HG03135 (cell line): ENCODE results near the gene TBC1D21.

ENCODE experiments used
- ATAC-seq: cut with Tn5 transposase; IDR thresholded peaks from one replicate; pipeline ENCODE4 v1.9.1; 2021; ENCODE audit warnings: mild to moderate bottlenecking, moderate library complexity; ENCODE audit not compliant: unreplicated experiment

The TBC1D21 gene

DNA sequence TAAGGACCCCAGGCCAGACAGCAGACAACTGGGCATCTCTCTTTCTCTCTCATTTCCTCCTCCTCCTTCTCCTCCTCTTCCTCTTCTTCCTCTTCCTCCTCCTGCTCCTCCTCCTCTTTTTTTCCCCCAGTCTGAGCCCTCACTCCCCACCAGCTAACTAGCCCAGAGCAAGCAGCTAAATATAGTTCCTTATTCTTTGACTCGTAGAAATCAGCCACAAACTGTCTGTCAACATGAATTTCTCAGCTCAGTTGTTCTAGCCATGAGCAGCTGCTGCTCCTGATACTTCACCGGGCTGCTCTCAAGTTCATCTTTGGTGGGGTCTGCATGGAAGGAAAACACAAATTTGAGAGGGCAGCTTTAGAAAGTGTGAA is 33.7 kb downstream of the TBC1D21 start:
- no peak for ATAC-seq

DNA sequence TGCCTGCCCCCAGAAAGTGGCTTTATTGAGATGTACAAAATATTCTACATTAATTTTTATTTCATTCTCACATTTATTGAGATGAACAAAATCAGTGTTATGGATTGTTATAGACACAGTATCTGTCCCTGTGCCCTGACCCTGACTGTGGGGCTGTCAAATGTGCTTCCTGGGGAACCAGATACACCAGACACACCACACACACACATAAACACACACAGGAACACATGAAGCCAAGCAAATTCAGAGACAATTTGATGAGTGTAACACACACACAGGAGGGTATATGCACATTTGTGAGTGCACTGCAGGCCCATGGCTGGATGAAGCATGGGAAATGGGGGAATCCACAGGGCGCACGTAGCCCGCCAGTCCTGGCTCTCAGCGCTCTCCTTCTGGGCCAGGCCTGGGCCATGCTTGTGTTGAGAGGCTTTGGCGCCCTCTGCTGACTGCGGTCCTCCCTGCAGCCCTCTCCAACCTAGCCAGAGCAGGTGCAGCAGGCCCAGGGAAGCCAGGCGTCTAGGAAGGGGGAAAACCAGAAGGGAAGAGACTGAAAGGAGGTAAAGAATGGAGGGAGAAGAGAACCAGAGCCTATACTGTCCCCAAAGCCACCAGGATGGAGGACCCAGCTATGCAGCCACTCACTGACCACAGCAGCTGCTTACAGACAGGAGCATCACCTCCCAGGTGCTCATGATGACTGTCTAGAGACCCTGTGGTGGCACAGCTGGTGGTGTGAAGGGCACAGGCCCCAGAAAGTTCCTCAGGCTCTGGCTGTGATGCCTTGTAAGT is 34.9 kb downstream of the TBC1D21 start:
- ATAC-seq: peak; percentile 57

DNA sequence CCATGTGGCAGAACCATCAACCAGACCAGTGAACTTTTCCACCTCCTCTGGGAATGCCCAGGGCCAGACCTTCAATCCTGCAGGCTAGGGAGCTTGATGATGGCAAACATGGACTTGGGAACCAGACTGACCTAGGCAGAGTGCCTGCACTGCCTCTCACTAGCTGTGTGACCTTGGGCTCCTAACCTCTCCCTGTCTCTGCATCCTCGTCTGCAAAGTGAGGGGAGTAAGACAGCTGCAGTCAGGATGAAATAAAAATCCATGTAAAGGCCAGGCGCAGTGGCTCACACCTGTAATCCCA is 35.4 kb downstream of the TBC1D21 start:
- ATAC-seq: no peak

DNA sequence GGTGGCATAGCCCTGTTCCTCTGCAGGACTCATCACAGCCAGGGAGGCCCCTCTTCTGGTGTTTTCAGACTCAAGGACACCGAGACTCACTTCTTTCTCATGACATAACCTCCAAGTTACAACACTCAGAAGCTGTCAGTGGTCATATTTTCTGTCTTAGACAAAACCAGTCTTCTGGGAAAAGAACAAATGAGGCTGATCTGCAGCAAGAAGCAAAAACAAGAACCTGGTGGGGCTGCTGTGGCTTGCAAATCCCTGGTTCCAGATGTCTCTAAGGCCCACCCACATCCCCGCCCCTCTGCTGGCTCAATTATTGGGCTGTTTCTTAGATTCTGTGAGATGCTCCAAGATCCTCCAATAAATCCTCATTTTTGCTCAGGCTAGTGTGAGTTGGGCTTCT is 36.3 kb downstream of the TBC1D21 start:
- no peak for ATAC-seq

GRCh38 chr15:73910522-73911303 is 37.3 kb downstream of the TBC1D21 start:
- no peak for ATAC-seq

DNA sequence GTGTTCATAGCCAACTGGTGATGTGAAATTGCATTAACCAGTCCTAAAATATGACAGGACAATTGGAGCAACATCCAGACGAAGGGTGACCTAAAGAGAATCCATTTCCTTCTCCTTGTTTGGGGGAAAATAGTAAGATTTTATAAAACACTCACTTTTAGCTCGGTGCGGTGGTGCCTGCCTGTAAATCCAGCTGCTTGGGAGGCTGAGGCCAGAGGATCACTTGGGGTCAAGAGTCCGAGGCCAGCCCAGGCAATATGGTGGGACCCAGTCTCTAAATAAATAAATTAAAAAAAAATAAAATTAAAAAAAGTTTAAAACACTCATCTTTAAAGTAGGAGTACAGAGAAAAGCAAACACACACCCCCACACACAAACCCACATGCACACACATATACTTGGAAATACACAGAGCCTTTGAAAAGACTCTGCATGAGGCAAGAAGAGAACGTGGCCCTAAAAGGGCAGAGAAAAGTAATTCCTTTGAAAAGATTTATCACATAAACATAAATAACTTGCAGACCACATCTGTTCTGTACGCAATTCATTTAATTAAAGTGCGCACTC is 38.7 kb downstream of the TBC1D21 start:
- no peak for ATAC-seq

DNA sequence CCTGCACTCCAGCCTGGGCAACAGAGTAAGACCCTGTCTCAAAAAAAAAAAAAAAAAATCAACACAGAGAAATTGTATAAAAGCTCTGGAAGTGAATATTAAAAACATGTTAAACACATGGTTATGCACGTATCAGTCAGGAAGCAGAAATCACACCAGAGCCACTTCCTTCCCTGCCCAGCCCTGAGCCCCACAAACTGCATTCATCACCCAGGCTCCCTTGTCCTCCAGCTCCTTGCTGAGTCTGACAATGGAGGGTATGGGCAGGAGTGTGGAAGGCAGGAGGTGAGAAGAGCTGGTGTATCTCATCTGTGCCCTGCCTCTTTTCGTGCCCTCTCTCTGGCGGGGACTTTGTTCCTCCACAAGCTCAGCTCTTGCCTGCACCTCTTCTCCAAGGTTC is 40.8 kb downstream of the TBC1D21 start:
- ATAC-seq: no peak

- ATAC-seq: no peak
These were observed 41.7 kb downstream of the TBC1D21 start for GRCh38 chr15:73915082-73915481.

DNA sequence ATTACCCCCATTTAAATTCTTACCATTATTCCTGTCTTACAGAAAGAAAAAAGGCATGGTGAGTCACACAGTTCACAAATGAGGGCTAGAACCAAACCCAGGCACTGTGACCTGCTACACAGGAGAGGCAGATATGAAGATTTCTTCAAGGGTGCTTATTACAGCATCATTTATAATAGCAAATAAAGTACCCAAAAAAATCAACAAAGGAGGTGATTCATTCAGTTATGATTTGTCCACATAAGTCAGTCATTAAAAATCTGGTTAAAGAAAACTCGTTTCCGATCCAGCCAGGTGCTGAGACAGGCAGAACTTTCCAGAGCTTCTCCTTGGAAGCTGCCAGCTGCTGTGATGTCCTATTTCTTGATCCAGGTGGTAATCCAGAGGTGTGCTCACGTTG is 45.4 kb downstream of the TBC1D21 start:
- ATAC-seq: no peak

DNA sequence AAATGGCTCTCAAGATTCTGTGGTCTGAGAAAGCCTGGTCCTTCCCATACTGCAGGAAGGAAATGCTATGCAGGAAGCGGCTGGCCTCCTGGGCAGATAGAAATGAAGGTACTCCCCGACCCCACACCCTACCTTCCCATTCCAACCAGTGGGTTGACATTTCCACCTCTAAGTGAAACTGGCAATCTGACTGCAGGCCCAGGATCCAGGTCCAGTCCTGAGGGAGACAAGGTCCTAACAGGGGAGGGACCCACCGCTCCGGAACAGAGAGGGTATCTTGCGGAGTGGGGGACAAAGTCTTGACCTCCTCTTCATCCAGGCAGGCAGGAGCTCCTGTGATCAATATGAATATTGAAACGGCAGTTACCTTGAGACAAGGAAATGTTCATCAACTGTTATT is 46.3 kb downstream of the TBC1D21 start:
- no peak for ATAC-seq

DNA sequence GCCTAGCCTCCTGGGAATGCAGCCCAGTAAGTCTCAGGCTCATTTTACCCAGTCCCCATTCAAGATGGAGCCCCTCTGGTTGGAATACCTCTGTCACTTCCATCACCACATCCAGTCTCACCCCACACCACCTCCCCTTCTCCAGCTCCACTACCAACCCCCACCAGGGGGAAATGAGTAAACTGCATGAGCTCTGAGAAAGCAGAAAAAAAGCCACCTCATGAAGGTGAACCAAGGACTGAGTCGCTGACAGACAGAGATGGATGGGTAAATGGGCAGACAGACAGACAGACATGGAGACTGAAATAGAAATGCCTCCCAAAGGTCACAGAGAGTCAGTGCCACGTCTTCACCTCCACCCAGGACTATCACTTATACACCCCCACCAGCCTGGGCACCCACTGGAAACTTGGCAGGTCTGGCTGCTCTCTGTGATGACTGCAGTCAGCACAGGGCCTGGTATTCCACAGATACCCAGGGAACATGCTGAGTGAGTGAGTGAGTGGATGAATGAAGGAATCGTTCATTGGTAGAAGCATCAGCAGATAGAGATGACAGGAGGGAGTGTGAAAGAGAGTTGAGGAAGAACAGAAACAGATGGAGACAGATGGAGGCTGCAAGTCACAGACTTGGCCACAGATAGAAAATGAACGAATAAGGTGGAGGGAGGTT is 48.0 kb downstream of the TBC1D21 start:
- no peak for ATAC-seq

DNA sequence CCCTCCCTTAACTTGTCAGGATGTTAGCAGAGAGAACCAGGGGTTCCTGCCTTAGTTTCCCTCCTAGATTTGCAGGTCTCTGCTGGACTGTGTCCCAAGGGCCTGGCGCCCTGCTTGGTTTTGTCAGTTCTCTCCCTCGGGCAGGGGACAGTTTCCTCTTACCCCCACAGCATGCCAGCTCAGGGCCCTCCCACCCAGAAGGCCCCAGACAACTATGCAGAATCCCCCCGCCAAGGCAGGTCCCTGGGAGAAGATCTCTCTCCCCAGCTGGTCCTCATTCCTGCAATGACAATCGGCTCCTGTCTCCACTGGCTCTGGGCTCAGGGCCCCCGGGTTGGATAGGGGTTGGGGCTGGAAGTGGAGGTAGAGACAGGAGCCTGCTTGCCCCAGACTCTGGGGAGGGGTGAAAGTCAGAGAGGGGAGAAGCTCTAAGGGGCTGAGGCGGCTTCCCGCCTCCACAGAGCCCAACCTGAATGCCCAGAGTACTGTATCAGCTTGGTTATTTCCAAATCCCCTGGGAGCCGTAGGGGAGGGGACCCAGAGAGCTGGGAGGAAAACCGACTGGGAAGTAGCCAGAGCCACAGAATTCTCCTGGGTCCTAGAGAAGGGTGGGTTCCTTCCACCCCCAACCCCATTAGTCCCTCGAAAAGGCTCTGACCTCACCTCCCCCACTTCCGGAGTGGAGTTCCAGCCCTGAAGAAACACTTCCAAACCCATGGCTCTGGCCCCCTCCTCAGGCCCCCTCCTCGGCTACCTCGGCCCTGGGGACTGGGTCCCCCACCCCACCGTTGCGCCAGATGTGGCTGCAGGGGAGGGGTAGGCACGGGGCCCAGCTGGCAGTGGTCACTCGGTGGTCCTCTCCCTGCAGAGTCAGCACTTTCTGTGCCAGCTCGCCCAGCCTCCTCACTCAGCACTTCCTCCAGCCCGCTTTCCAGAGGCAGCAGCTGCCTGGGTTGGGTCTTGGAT is 49.1 kb downstream of the TBC1D21 start:
- no peak for ATAC-seq

- no peak for ATAC-seq
These were observed 49.8 kb downstream of the TBC1D21 start for GRCh38 chr15:73923156-73923487.

GRCh38 chr15:73923488-73924164 is 50.3 kb downstream of the TBC1D21 start:
- no peak for ATAC-seq

GRCh38 chr15:73924171-73924921 is 51.0 kb downstream of the TBC1D21 start:
- ATAC-seq: no peak

DNA sequence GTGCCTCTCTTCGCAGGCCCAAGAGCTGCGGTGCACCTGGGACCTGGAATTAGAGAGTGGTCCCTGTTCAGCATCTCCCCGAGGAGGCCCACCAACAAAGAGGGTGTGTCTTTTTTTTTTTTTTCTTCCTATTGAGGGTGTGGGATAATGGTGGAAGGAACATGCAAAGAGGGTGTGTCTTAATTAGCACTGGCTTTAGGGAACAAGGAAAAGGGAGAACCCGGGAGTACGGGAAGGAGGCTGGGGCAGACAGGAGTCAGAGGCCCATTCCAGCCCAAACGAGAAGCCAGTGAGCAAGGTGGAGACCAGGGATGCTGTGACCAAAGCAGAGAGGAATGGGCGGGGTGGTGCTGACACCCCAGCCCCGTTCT is 52.5 kb downstream of the TBC1D21 start:
- no peak for ATAC-seq

DNA sequence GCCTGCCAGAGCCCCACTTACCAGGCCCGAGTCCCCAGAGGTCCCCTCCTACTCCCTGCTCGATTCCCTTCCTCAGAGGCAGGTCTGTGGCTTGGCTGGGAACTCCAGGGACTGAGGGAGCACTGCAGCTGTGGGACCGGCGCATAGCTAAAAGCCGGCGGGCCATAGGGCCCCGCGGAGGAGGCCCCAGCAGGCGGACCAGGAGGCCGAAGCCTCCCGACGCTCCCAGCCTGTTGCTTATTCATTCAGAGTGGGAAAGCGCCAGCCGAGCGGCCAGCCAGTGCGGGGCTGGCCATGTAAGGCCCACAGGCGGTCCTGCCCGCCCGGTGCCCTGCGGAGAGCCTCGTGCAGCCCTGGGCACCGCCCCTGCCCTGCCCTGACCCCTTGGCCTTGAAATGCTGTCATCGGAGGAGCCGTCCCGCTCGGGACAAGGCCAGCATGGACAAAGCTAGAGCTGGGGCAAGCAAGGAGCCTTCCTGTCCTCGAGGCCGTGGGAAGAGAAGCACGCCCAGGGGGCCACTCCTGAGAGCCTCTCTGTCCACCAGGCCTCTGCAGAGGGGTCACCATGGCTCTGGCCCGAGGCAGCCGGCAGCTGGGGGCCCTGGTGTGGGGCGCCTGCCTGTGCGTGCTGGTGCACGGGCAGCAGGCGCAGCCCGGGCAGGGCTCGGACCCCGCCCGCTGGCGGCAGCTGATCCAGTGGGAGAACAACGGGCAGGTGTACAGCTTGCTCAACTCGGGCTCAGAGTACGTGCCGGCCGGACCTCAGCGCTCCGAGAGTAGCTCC is 53.0 kb downstream of the TBC1D21 start, which contains the start of gene LOXL1:
LOXL1 (plus strand) TSS at position 244 of the 784 bp plus-strand sequence; CDS start at position 566, 322 bp downstream.
- no peak for ATAC-seq

DNA sequence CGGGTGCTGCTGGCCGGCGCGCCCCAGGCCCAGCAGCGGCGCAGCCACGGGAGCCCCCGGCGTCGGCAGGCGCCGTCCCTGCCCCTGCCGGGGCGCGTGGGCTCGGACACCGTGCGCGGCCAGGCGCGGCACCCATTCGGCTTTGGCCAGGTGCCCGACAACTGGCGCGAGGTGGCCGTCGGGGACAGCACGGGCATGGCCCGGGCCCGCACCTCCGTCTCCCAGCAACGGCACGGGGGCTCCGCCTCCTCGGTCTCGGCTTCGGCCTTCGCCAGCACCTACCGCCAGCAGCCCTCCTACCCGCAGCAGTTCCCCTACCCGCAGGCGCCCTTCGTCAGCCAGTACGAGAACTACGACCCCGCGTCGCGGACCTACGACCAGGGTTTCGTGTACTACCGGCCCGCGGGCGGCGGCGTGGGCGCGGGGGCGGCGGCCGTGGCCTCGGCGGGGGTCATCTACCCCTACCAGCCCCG is 53.7 kb downstream of the TBC1D21 start:
- ATAC-seq: no peak
